RWPE1 (cell line): Measurements from ENCODE around the gene TENM4.

Experiments
- CTCF ChIA-PET: fragments of 350-600 bp; sonication (Branson Sonifier 250); formaldehyde crosslinking; extraction: SDS; loops from one replicate; lab custom pipeline; 2021; lab: Yijun Ruan, JAX
- POLR2A ChIA-PET: fragments of 400-600 bp; formaldehyde crosslinking; extraction: SDS; loops from one replicate; lab custom pipeline; 2020; ENCODE audit warnings: antibody characterized with exemption; ENCODE audit not compliant: low non-redundant PET; lab: Yijun Ruan, JAX
- DNase-seq: peaks from one replicate; pipeline ENCODE4 v3.0.0; 2012; ENCODE audit warnings: low spot score
- H3K27ac ChIP-seq: fragments of 450-650 bp; 2 replicates; pipeline ENCODE4 v1.5.1; 2017
- CTCF ChIP-seq: fragments of 450-650 bp; conservative IDR thresholded peaks from 2 replicates; pipeline ENCODE4 v1.5.1; 2017; ENCODE audit warnings: low read depth, mild to moderate bottlenecking

The TENM4 gene

GRCh38 chr11:79371724-79372123 lies 69.1 kb downstream of the TENM4 start:
- TF ChIP-seq CTCF, result no peak
- H3K27ac ChIP-seq, result no peak overlapping the region
- no peak for DNase-seq
- POLR2A ChIA-PET, result no interaction called here
- CTCF ChIA-PET, result interaction anchor here (0.6 to 1.3 kb wide), 2 partner anchors 29 to 52 kb away, joined by 3 read pairs; no protein-coding TSS in a partner anchor

GRCh38 chr11:79371152-79371551 lies 69.7 kb downstream of the TENM4 start:
- ChIA-PET CTCF (interaction anchor here (0.6 kb wide), 1 partner anchor 53 kb away, joined by 3 read pairs; no protein-coding TSS in a partner anchor), POLR2A (no interaction called here)
- no peak for TF ChIP-seq CTCF
- DNase-seq, result peak; percentile 21
- no peak overlapping the region for H3K27ac ChIP-seq

- POLR2A ChIA-PET, result no interaction called here
These were observed 71.8 kb downstream of the TENM4 start for GRCh38 chr11:79369055-79369454.

GRCh38 chr11:79367844-79368243 lies 73.0 kb downstream of the TENM4 start:
- ChIA-PET POLR2A (no interaction called here), CTCF (no interaction called here)
- no peak for TF ChIP-seq CTCF
- no peak overlapping the region for H3K27ac ChIP-seq
- no peak for DNase-seq

More at GRCh38 chr11:79369055-79369454, 71.8 kb downstream of the TENM4 start:
- TF ChIP-seq CTCF, result no peak
- CTCF ChIA-PET, result no interaction called here
- DNase-seq, result no peak
- no peak overlapping the region for H3K27ac ChIP-seq

- H3K27ac ChIP-seq, result no peak overlapping the region
- TF ChIP-seq CTCF, result no peak
- DNase-seq, result no peak
- CTCF ChIA-PET, result interaction anchor here (0.7 kb wide), 1 partner anchor 62 kb away, joined by 3 read pairs; no protein-coding TSS in a partner anchor
- POLR2A ChIA-PET, result no interaction called here
These were observed 74.6 kb downstream of the TENM4 start for GRCh38 chr11:79366218-79366617.

GRCh38 chr11:79363861-79364378 lies 76.9 kb downstream of the TENM4 start:
- no peak overlapping the region for H3K27ac ChIP-seq
- POLR2A ChIA-PET, result no interaction called here
- DNase-seq, result peak; percentile 63
- CTCF ChIA-PET, result interaction anchor here (0.6 to 1.1 kb wide), 2 partner anchors 37 to 134 kb away, joined by 3 to 10 read pairs; no protein-coding TSS in a partner anchor
- no peak for TF ChIP-seq CTCF
